HFFc6 (cell line): ENCODE data around the gene DDAH1. TPM values are rescaled to one million over a fixed set of nuclear protein-coding genes. Genes with fewer than 3 reads are reported as not detected.

ENCODE experiments used
- DNase-seq: peaks from one replicate; pipeline ENCODE4 v3.0.0-alpha.2; 2018
- H3K27ac Mint-ChIP-seq: 2 replicates; pipeline ENCODE4 v1.8.0; 2020; ENCODE audit warnings: mild to moderate bottlenecking, mixed read lengths
- H3K27me3 Mint-ChIP-seq: 2 replicates; pipeline ENCODE4 v1.8.0; 2021; ENCODE audit warnings: mild to moderate bottlenecking, moderate library complexity, mixed read lengths; ENCODE audit not compliant: insufficient read depth
- H3K36me3 Mint-ChIP-seq: 2 replicates; pipeline ENCODE4 v1.8.0; 2021; ENCODE audit warnings: low read depth, mixed read lengths
- H3K4me1 Mint-ChIP-seq: 2 replicates; pipeline ENCODE4 v1.8.0; 2020; ENCODE audit warnings: low read depth, mixed read lengths
- H3K4me3 Mint-ChIP-seq: 2 replicates; pipeline ENCODE4 v1.8.0; 2020; ENCODE audit warnings: mild to moderate bottlenecking, moderate library complexity, mixed read lengths
- H3K9me3 Mint-ChIP-seq: 2 replicates; pipeline ENCODE4 v1.8.0; 2020; ENCODE audit warnings: mild to moderate bottlenecking, mixed read lengths
- total RNA-seq, 6 experiments: library from RNA; stranded (reverse); fragmentation: NEBNext Ultra II Directional; extraction: Animal tissue kit (Norgen Biotek cat#: 25700); gene quantifications; 2 replicates in 1 of 6; 3 replicates in 5 of 6; pipeline ENCODE4 v1.2.3, GENCODE V29; 2021
- TF ChIP-seq, protein P1 (sequence below): fragments of 200-600 bp; sonication (generic); IDR thresholded peaks from 2 replicates; pipeline ENCODE4 v1.5.0; 2021; ENCODE audit warnings: antibody characterized with exemption, mild to moderate bottlenecking

DDAH1 gene
- total RNA-seq, 6 experiments from 2014 or later, result 235 to 320 (median 277) TPM

GRCh38 chr1:85454214-85454613 is 10.7 kb downstream of the DDAH1 start:
- H3K4me3 Mint-ChIP-seq, result no peak overlapping the region
- peaks cover 9% of the 10 kb centered on the region; the same call in 1 of the 2 replicates for H3K27me3 Mint-ChIP-seq
- H3K36me3 Mint-ChIP-seq, result peaks cover 41% of the 10 kb centered on the region
- H3K27ac Mint-ChIP-seq, result no peak overlapping the region; the same call in none of the 2 replicates
- TF ChIP-seq, protein P1, sequence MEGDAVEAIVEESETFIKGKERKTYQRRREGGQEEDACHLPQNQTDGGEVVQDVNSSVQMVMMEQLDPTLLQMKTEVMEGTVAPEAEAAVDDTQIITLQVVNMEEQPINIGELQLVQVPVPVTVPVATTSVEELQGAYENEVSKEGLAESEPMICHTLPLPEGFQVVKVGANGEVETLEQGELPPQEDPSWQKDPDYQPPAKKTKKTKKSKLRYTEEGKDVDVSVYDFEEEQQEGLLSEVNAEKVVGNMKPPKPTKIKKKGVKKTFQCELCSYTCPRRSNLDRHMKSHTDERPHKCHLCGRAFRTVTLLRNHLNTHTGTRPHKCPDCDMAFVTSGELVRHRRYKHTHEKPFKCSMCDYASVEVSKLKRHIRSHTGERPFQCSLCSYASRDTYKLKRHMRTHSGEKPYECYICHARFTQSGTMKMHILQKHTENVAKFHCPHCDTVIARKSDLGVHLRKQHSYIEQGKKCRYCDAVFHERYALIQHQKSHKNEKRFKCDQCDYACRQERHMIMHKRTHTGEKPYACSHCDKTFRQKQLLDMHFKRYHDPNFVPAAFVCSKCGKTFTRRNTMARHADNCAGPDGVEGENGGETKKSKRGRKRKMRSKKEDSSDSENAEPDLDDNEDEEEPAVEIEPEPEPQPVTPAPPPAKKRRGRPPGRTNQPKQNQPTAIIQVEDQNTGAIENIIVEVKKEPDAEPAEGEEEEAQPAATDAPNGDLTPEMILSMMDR, result no peak
- no peak for DNase-seq
- no peaks in the 10 kb centered on the region for H3K9me3 Mint-ChIP-seq
- peaks cover 24% of the 10 kb centered on the region for H3K4me1 Mint-ChIP-seq

DNA sequence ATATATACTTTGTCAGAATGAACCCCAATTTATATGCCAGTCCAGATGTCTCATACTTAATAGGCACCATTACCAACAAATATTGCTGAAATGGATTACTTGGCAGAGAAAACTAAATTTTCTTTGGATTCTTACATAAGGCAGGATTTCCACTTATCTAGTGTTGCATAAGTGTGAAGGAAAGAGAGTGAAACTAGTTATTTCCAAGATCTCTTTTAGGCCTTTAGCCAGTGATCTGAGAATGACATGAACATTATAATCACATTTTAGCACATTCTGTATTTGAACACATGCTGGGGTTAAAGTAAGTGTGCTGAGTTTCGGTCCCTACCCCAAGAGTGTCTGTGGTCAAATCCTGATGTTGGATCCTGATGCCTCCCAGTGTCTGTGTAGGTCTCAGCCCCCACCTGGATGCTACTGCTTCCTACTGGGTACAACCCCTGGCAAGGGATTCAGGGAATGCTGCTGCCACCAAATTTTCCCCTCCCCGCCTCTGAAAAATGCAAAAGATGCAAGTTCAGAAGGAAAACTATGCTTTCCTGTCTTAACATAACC is 11.2 kb downstream of the DDAH1 start:
- peaks cover 19% of the 10 kb centered on the region for H3K4me1 Mint-ChIP-seq
- peaks cover 8% of the 10 kb centered on the region; the same call in 1 of the 2 replicates for H3K27me3 Mint-ChIP-seq
- TF ChIP-seq, protein P1, result no peak
- H3K9me3 Mint-ChIP-seq, result no peaks in the 10 kb centered on the region
- no peak overlapping the region for H3K4me3 Mint-ChIP-seq
- DNase-seq, result no peak
- peaks cover 36% of the 10 kb centered on the region for H3K36me3 Mint-ChIP-seq
- no peak overlapping the region; the same call in none of the 2 replicates for H3K27ac Mint-ChIP-seq

GRCh38 chr1:85452948-85453347 is 12.0 kb downstream of the DDAH1 start:
- Mint-ChIP-seq H3K9me3 (no peaks in the 10 kb centered on the region), H3K27me3 (peaks cover 7% of the 10 kb centered on the region; the same call in 1 of the 2 replicates), H3K4me1 (peaks cover 12% of the 10 kb centered on the region), H3K4me3 (no peak overlapping the region), H3K36me3 (peaks cover 28% of the 10 kb centered on the region), H3K27ac (no peak overlapping the region)
- TF ChIP-seq, protein P1, result no peak
- DNase-seq, result no peak

GRCh38 chr1:85451236-85451830 is 13.6 kb downstream of the DDAH1 start:
- no peaks in the 10 kb centered on the region for H3K9me3 Mint-ChIP-seq
- H3K27me3 Mint-ChIP-seq, result peaks cover 3% of the 10 kb centered on the region; the same call in 1 of the 2 replicates
- peaks cover 19% of the 10 kb centered on the region for H3K36me3 Mint-ChIP-seq
- no peak overlapping the region for H3K27ac Mint-ChIP-seq
- H3K4me3 Mint-ChIP-seq, result no peak overlapping the region
- no peak for DNase-seq
- H3K4me1 Mint-ChIP-seq, result no peaks in the 10 kb centered on the region; the same call in 1 of the 2 replicates
- TF ChIP-seq, protein P1, result no peak

DNA sequence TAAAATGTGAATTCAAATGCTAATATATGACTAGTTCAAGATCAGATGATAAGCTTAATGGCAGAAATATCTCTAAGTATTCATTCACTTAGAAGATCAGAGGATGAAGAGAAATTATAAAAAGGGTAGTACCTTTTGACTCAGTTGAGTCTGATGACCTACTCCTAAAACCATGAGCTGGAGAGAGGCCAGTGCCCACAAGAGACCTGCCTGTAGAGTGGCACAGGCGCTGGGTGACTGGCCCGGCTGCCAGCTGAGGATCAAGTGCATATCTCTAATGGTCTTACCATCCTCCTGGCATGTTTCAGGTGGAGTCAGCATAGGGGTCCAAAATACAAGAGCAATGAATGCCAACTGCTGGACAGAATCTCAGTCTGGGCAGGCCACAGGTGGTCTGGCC is 14.1 kb downstream of the DDAH1 start:
- DNase-seq, result no peak
- no peaks in the 10 kb centered on the region; the same call in 1 of the 2 replicates for H3K27me3 Mint-ChIP-seq
- TF ChIP-seq, protein P1, result no peak
- no peak overlapping the region for H3K27ac Mint-ChIP-seq
- no peaks in the 10 kb centered on the region; the same call in 1 of the 2 replicates for H3K4me1 Mint-ChIP-seq
- H3K4me3 Mint-ChIP-seq, result no peak overlapping the region
- no peaks in the 10 kb centered on the region for H3K9me3 Mint-ChIP-seq
- H3K36me3 Mint-ChIP-seq, result peaks cover 15% of the 10 kb centered on the region
